Right cardiac atrium (tissue), 5 donors: ENCODE data around the gene AXIN1. TPM values are rescaled to one million over a fixed set of nuclear protein-coding genes. Genes with fewer than 3 reads are reported as not detected.
"Not testable (repeated sequence)": the region's sequence is repeated elsewhere in the genome, so short reads cannot be mapped to it uniquely, and the experiment has no call there.

Experiments
- ATAC-seq, 2 donors: fragments of 200-7000 bp; cut with Tn5 transposase; one replicate each; pipeline versions ENCODE4 v1.8.0 to v1.9.1; 2020; ENCODE audit warnings: moderate library complexity in 2 of 2, mild to moderate bottlenecking in 1 of 2
- DNase-seq, 3 donors: peaks; one replicate each; pipeline ENCODE4 v3.0.0-alpha.2; 2020
- H3K27ac ChIP-seq: one replicate; pipeline ENCODE4 v1.5.1; 2013; ENCODE audit warnings: mild to moderate bottlenecking, low read length, control low read depth, moderate library complexity
- H3K27me3 ChIP-seq: one replicate; pipeline ENCODE4 v1.6.1; 2013; ENCODE audit not compliant: control insufficient read depth, insufficient read depth
- H3K4me1 ChIP-seq: one replicate; pipeline ENCODE4 v1.6.1; 2013; ENCODE audit warnings: low read length; ENCODE audit not compliant: control insufficient read depth, insufficient read depth
- H3K4me3 ChIP-seq: one replicate; pipeline ENCODE4 v1.5.1; 2013; ENCODE audit warnings: low read length, control low read depth
- H3K9me3 ChIP-seq: one replicate; pipeline ENCODE4 v1.6.1; 2013; ENCODE audit warnings: low read length; ENCODE audit not compliant: control insufficient read depth
- WGBS: extraction: QIAGEN DNeasy Blood & Tissue Kit; methylation state at CpG from one replicate; pipeline ENCODE4 v1.1.7; 2013; 5-methylcytosine and 5-hydroxymethylcytosine counted together
- intact Hi-C, 4 donors: fragments of 100-400 bp; cut with DNase I; formaldehyde crosslinking; loops; one replicate each; pipeline versions ENCODE4 v1.11.0 to v1.14.0; 2022 to 2023
- polyA plus RNA-seq: library from polyadenylated mRNA; stranded (reverse); fragments of 200-250 nt; gene quantifications from one replicate; pipeline ENCODE4 v1.2.3, GENCODE V29; 2013
- total RNA-seq, 4 donors: library from RNA; stranded (reverse); fragmentation: NEBNext Ultra II Directional; extraction: Animal tissue kit (Norgen Biotek cat#: 25700); gene quantifications; one replicate each; pipeline ENCODE4 v1.2.1, GENCODE V29; 2021
- donor health status: healthy with polysubstance abuse.
- donor health status: DM: no; HTN: yes; CAD: no.
- donor health status: DM: no; HTN: no; CAD: no.
- donor health status: DM: no; HTN: yes; CAD: no; lungs with severe emphysema.
- donor health status: DM: yes; HTN: yes; CAD: no.

The AXIN1 gene
- total and polyA plus RNA-seq, 5 donors: 8.4 to 12.2 (median 10.2) TPM

DNA sequence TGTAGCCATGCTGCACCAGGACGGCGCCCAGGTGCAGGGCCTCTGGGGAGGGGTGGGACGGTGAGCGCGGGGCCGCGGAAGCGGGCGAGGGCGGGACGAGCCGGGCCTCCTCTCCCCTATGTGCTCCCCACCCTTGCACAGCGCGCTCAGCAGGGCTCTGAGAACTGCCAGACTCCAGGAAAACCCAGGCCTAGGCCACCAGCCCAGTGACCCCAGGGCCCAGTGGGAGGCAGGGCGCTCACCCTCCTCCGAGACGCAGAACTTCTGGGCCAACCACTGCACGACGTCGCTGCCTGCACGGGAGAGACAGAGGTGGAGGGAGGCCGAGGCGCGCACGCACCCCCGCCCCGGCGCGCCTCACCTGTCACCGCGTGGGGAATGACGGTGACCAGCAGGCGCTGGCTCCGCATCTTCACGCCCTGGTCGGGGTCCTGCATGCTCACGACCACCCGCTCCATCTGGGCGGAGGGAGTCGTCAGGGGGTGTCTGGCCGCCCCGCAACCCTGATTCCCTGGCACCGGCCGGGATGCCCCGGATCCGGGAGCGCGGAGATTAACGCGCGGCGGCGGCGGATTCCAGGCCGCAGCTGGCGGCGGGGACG, 77.4 kb downstream of the AXIN1 start:
- DNase-seq (peak in 1 of 3 donors; percentile 60), ATAC-seq (peak; percentile 18 to 23)
- whole genome bisulfite sequencing: 2% methylated on average over 55 of the region's 58 CpGs
- Histone ChIP-seq H3K4me1 (peaks cover 3% of the 10 kb centered on the region), H3K27ac (no peak overlapping the region), H3K27me3 (no peaks in the 10 kb centered on the region), H3K9me3 (no peaks in the 10 kb centered on the region), H3K4me3 (peak overlapping the region; percentile 41)
- intact Hi-C loops: no loop called here

GRCh38 chr16:273547-274421, 78.7 kb downstream of the AXIN1 start:
- intact Hi-C loops: no loop called here
- WGBS: 87% methylated on average over 30 of the region's 30 CpGs
- peak in 1 of 2 donors; percentile 5 for ATAC-seq

GRCh38 chr16:272633-273546, 79.6 kb downstream of the AXIN1 start:
- Histone ChIP-seq H3K4me1 (peaks cover 3% of the 10 kb centered on the region), H3K27ac (no peak overlapping the region), H3K9me3 (no peaks in the 10 kb centered on the region), H3K27me3 (no peaks in the 10 kb centered on the region), H3K4me3 (no peak overlapping the region)
- 84% methylated on average over 36 of the region's 36 CpGs for WGBS
- intact Hi-C loops: no loop called here
- DNase-seq (no peak), ATAC-seq (no peak)

More at GRCh38 chr16:273547-274421, 78.7 kb downstream of the AXIN1 start:
- Histone ChIP-seq H3K4me1 (peaks cover 3% of the 10 kb centered on the region), H3K9me3 (no peaks in the 10 kb centered on the region), H3K4me3 (no peak overlapping the region), H3K27ac (no peak overlapping the region), H3K27me3 (no peaks in the 10 kb centered on the region)
- DNase-seq: no peak

- Histone ChIP-seq H3K27me3 (no peaks in the 10 kb centered on the region), H3K4me3 (no peak overlapping the region), H3K4me1 (no peaks in the 10 kb centered on the region), H3K9me3 (no peaks in the 10 kb centered on the region), H3K27ac (no peak overlapping the region)
- peak in 1 of 3 donors; percentile 50 for DNase-seq
- 87% methylated on average over 34 of the region's 34 CpGs for WGBS
- ATAC-seq: no peak
- intact Hi-C loops: no loop called here
These were observed 81.9 kb downstream of the AXIN1 start for GRCh38 chr16:270381-271255.

- Histone ChIP-seq H3K4me1 (no peaks in the 10 kb centered on the region), H3K4me3 (no peak overlapping the region), H3K27me3 (no peaks in the 10 kb centered on the region), H3K27ac (no peak overlapping the region), H3K9me3 (no peaks in the 10 kb centered on the region)
- DNase-seq: peak in 1 of 3 donors; percentile 40
- ATAC-seq: no peak
- 83% methylated on average over 24 of the region's 24 CpGs for WGBS
- intact Hi-C loops: no loop called here
These were observed 83.3 kb downstream of the AXIN1 start for GRCh38 chr16:269061-269796.

GRCh38 chr16:268141-269053, 84.1 kb downstream of the AXIN1 start:
- Histone ChIP-seq H3K4me1 (no peaks in the 10 kb centered on the region), H3K27me3 (no peaks in the 10 kb centered on the region), H3K4me3 (no peak overlapping the region), H3K27ac (no peak overlapping the region), H3K9me3 (no peaks in the 10 kb centered on the region)
- 67% methylated on average over 40 of the region's 40 CpGs for WGBS
- ATAC-seq: no peak
- intact Hi-C loops: no loop called here
- DNase-seq: peak in 1 of 3 donors; percentile 49

DNA sequence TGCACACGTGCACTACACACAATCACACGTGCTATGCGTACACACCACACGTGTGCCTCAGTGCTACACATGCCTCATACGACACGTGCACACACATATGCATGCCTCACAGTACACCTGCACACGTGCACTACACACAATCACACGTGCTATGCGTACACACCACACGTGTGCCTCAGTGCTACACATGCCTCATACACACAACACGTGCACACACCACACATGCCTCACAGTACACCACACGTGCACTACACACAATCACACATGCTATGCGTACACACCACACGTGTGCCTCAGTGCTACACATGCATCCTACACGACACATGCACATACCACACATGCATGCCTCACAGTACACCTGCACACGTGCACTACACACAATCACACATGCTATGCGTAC, 85.0 kb downstream of the AXIN1 start:
- ATAC-seq, H3K9me3 ChIP-seq, H3K27ac ChIP-seq, H3K4me1 ChIP-seq, intact Hi-C loops, H3K4me3 ChIP-seq, H3K27me3 ChIP-seq: not testable (repeated sequence)
- 91% methylated on average over 17 of the region's 17 CpGs for WGBS
- DNase-seq: peak in 1 of 3 donors; percentile 38

GRCh38 chr16:266258-267164, 86.0 kb downstream of the AXIN1 start:
- WGBS: 66% methylated on average over 25 of the region's 25 CpGs
- Histone ChIP-seq H3K4me3 (no peak overlapping the region), H3K9me3 (no peaks in the 10 kb centered on the region), H3K27me3 (no peaks in the 10 kb centered on the region), H3K27ac (no peak overlapping the region), H3K4me1 (no peaks in the 10 kb centered on the region)
- ATAC-seq (peak in 1 of 2 donors; percentile 2), DNase-seq (peak in 2 of 3 donors; percentile 54 to 57)
- intact Hi-C loops: no loop called here
